NCI-H1417 (cell line): ENCODE results near the gene CRYBB1.

Experiments
- DNase-seq, 3 experiments: peaks; one replicate each; lab custom pipeline; 2025; lab: John Stamatoyannopoulos, UW

Gene CRYBB1

GRCh38 chr22:26553056-26553752 is 64.6 kb downstream of the CRYBB1 start:
- DNase-seq: peak in 2 of 3 experiments; percentile 15 to 60

- DNase-seq: no peak
Measured at GRCh38 chr22:26552466-26552865, 65.4 kb downstream of the CRYBB1 start.

- DNase-seq: no peak
Measured at GRCh38 chr22:26551568-26551967, 66.3 kb downstream of the CRYBB1 start.

GRCh38 chr22:26550498-26551033 is 67.3 kb downstream of the CRYBB1 start:
- DNase-seq: no peak

- no peak for DNase-seq
Measured at GRCh38 chr22:26549902-26550497, 67.8 kb downstream of the CRYBB1 start.
